OCI-M2 (cell line): Measurements from ENCODE around the gene DEFB112.

Experiments used
- DNase-seq: peaks from one replicate; lab custom pipeline; 2025; ENCODE audit not compliant: unreplicated experiment; lab: John Stamatoyannopoulos, UW

The DEFB112 gene

GRCh38 chr6:50049829-50050228 is at the start of gene DEFB112:
Gene DEFB112, minus strand, starts transcription at chr6:50049929. Its CDS starts 60 bp downstream, at chr6:50049869.
- no peak for DNase-seq

- no peak for DNase-seq
These were observed 48.9 kb upstream of the DEFB112 start for GRCh38 chr6:50098641-50098993.

DNA sequence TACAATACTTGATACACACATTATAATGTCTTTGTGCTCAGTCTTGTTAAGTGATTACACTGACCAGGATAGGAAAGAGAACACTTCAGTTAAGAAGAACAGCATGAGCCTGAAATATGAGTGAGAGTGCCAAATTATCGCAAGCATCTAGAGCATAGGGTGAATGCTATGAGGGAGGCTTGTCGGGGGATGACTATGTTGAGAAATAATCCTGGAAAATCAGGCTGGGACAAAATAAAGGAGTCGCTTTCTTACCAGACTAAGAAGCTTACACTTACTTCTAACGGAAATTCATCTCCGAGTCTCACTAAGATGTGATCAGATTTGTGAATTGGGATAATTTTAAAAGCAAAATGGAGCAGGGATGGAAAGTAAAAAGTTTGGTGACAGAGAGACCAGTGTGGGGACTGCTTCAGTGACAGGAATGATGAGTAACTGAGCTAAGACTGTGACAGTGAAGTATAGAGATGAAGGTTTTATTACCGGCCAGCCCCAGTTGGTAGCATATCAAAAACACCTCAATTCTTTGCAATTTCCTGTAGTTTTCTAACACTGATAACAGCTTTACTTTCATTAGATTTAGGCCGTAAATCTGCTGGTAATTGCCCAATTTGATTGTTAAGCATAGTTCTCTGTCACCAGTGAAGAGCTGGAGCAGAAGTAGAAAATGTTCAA is 48.4 kb upstream of the DEFB112 start:
- DNase-seq = no peak

DNA sequence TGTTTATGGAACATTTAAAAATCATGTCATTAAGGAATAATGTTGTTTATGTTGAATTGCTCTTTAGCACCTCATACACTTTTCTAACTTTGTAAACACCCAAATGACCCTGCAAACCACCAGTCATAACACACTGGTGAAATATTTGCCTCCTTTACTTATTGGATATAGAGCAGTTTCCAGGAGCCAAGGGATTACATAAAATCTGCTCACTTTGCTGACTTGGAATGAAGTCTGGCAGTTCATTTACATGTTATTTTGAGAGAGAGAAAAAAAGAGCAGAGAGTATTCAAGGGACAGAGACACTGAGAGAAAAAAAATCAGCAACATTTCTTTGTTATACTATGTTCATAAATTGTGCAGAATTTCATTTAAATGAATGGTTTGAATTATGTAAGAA is 46.6 kb upstream of the DEFB112 start:
- no peak for DNase-seq

- DNase-seq = no peak
These were observed 44.2 kb upstream of the DEFB112 start for GRCh38 chr6:50093938-50094272.

DNA sequence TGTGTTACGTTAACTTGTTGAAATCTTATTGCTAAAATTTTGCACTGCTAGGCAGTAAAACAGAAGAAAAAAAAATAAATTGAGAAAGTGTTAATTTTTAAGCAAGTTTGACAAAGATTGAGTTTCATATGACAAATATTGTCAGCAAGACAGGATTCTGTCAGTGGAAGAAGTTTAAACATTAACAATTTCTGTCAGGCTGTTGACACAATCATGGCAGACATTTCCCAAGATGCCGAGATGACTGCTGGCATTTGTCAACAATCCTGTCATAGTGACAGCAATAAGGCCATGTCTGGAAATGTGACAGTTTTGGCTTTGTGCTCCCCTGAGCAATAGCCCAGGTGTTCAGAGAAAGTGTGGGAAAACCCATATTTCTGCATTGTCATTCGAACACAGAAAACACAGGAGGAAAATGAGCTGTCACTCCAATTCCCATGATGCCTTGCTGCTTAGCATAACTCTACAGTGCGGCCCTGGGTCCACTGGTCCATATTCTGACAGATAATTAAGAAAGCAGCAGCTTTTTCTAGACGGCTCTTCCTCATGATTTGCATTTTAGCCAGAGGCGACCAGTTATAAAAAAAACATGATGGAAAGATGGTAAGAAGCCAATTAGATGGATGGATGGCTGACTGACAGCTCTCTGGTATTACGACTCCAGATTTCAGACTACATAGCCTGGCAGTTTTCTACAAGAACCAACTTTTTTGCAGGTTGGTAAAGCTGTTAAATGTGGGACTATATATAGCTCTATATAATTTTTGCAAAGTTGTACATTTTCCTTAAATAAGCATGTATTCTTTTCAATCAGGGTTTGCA is 43.6 kb upstream of the DEFB112 start:
- DNase-seq = no peak

DNA sequence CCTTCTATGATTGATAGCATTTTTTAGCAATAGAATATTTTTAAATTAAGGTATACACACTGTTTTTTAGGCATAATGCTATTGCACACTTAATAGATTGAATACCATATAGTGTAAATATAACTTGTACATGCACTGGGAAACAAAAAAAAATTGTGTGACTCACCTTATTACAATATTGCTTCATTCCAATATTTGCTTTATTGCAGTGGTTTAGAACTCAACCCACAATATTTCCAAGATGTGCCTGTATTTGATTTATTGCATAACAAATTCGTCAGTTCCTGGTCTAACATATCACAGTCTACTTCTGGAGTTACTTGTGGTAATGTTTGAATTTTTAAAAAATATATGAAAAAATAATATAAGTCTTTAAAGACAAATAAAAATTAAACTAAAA is 41.9 kb upstream of the DEFB112 start:
- no peak for DNase-seq

- no peak for DNase-seq
These were observed 40.2 kb upstream of the DEFB112 start for GRCh38 chr6:50089911-50090310.

- DNase-seq = no peak
These were observed 37.7 kb upstream of the DEFB112 start for GRCh38 chr6:50087231-50087954.

DNA sequence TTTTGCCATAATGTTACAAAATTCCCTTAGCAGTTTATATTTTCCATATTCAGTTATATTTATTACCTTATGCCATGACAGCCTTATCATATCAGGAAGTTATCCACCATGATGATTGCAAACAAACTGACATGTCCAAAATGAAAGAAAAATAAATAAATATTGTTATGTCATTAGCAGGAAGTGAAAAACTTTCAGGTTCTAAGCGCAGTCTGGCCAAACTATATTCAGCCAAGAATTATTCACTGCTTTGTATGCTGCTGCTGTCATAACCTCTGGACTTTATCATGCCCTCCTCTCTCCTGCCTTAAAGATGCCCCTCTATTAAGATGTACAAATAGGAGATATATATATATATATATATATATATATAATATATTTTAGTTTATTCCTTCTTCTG is 27.7 kb upstream of the DEFB112 start:
- no peak for DNase-seq

- no peak for DNase-seq
These were observed 26.7 kb upstream of the DEFB112 start for GRCh38 chr6:50076431-50076830.

GRCh38 chr6:50071921-50072320 is 22.2 kb upstream of the DEFB112 start:
- DNase-seq = no peak

DNA sequence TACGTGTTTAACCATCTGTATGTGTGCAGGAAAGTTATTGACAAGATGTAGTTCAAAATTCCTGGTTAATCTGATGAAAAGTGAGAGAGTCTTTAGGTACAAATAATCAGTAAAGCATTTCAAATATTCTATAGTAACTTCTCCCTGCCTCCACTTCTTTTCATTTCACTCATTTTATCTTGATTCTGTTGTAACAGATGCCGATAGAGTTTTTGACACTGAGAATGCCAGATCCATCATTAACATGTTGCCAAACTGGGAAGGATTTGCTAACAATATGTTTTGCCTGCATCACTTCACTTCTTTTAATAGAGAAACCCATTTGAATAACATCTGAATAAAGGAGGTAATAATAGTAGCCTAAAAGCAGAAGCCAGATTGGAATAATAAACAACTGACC is 20.4 kb upstream of the DEFB112 start:
- no peak for DNase-seq

GRCh38 chr6:50062051-50062450 is 12.3 kb upstream of the DEFB112 start:
- no peak for DNase-seq

DNA sequence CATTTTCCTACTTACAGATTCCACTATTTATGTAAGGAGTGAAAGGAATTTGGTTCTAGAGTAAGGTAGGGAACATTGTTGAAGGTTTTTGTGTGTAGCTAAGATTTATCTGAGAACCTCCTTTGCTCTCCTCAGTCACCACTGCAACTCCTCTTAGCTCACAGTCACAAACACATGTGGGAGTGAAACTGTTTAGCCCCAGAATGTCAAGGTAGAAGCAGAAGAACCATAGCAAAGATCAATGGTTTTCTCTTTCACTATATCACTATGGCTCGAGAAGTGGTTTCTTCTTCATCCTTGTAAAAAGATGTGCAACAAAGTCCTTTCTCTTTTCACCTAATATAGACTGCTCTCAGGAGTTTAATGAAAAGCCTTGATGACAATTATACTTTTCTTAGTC is 6.5 kb upstream of the DEFB112 start:
- DNase-seq = no peak

- DNase-seq = no peak
These were observed 2.7 kb downstream of the DEFB112 start for GRCh38 chr6:50047026-50047425.

GRCh38 chr6:50030777-50031562 is 18.8 kb downstream of the DEFB112 start:
- DNase-seq = no peak

GRCh38 chr6:50030350-50030749 is 19.4 kb downstream of the DEFB112 start:
- DNase-seq = no peak

DNA sequence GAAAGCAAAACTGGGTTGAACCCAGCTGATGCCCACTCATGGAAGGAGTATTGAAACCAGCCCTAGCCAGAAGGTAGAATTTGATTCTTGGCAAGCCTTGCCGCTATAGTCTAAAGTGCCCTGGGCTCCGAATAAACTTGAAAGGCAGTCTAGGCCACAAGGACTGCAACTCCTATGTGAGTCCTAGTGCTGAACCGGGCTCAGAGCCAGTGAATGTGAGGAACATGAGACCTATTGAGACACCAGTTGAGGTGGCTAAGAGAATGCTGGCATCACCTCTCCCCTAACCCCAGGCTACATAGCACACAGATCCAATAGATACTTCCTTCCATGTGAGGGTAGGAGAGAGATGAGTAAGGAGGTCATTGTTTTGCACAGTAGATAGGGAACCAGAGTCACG is 24.5 kb downstream of the DEFB112 start:
- no peak for DNase-seq

DNA sequence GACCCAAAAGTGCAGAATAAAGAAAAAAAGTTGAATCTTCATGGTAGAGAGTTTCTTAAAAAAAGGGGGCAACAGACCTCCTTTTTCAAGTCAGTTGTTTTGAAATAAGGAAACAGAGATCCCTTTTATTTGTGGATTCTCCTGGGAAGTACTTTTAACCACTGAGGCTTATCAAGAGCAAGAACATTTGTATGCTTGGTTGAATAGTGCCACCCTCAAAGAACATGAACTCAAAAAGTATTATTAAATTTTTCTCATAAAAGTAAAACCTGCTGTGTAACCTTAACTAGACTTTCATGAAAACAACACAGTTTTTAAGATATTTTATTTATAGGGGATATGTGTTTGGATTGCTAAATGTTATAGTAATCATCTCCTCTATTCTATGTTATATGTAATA is 27.8 kb downstream of the DEFB112 start, which contains the start of gene DEFB110:
Gene DEFB110 (minus strand): TSS at position 101 of the 400 bp plus-strand sequence. CDS start 59 bp downstream, at position 42.
- no peak for DNase-seq

DNA sequence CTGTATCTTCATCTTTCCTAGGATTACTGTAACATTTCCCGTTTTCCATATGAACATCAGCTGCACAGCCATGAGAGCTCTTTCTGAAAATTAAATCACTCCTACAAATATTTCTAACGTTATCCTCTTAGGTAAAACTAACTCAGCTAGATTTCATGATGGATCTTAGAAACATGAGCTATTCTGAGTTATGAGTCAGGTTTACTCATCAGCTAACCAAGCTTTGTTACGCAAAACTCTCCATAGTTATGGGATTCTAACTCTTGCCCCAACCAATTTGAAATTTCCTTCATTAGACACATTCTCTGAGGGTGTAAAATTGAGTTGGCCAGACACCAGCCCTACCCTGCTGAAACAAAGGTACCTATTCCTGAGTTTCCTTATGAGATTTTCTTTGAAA is 41.9 kb downstream of the DEFB112 start:
- no peak for DNase-seq
